NCI-H345 treated with DMSO at 0.1 percent for 48 hours (cell line): Measurements from ENCODE around the gene IFNGR1.

Experiments used
- DNase-seq: peaks from one replicate; lab custom pipeline; 2025; ENCODE audit not compliant: unreplicated experiment; lab: John Stamatoyannopoulos, UW

The IFNGR1 gene

GRCh38 chr6:137177611-137178010, 41.6 kb downstream of the IFNGR1 start:
- no peak for DNase-seq

GRCh38 chr6:137176729-137177128, 42.5 kb downstream of the IFNGR1 start:
- DNase-seq = no peak

- DNase-seq = no peak
These were observed 43.3 kb downstream of the IFNGR1 start for GRCh38 chr6:137175868-137176245.

- no peak for DNase-seq
These were observed 43.9 kb downstream of the IFNGR1 start for GRCh38 chr6:137175157-137175867.

- DNase-seq = no peak
These were observed 45.7 kb downstream of the IFNGR1 start, which contains the start of gene IL22RA2 for GRCh38 chr6:137173501-137173900. IL22RA2 (minus strand) TSS chr6:137173644; CDS start chr6:137161749, 11,895 bp downstream.

- DNase-seq = no peak
These were observed 46.3 kb downstream of the IFNGR1 start for GRCh38 chr6:137172734-137173431.

GRCh38 chr6:137171824-137172733, 47.1 kb downstream of the IFNGR1 start:
- no peak for DNase-seq

- DNase-seq = no peak
These were observed 48.2 kb downstream of the IFNGR1 start for GRCh38 chr6:137171053-137171374.

- DNase-seq = no peak
These were observed 48.7 kb downstream of the IFNGR1 start for GRCh38 chr6:137170266-137171052.

- DNase-seq = no peak
These were observed 51.3 kb downstream of the IFNGR1 start for GRCh38 chr6:137167702-137168377.

GRCh38 chr6:137166247-137167098, 52.7 kb downstream of the IFNGR1 start:
- no peak for DNase-seq

- no peak for DNase-seq
These were observed 53.6 kb downstream of the IFNGR1 start for GRCh38 chr6:137165375-137166246.

- no peak for DNase-seq
These were observed 55.4 kb downstream of the IFNGR1 start for GRCh38 chr6:137163732-137164318.

GRCh38 chr6:137162692-137163306, 56.4 kb downstream of the IFNGR1 start:
- DNase-seq = no peak

- no peak for DNase-seq
These were observed 57.2 kb downstream of the IFNGR1 start for GRCh38 chr6:137161949-137162348.

GRCh38 chr6:137160763-137161162, 58.4 kb downstream of the IFNGR1 start:
- DNase-seq = no peak

- DNase-seq = no peak
These were observed 59.3 kb downstream of the IFNGR1 start for GRCh38 chr6:137159912-137160311.

GRCh38 chr6:137157601-137158000, 61.6 kb downstream of the IFNGR1 start:
- peak; percentile 8 for DNase-seq
